ENCODE results near the gene METTL21C.

The METTL21C gene

GRCh38 chr13:102657630-102658029 lies 37.2 kb downstream of the METTL21C start:
- no peak for DNase-seq

- DNase-seq, result no peak
These were observed 40.1 kb downstream of the METTL21C start for GRCh38 chr13:102654756-102655155.

- DNase-seq, result no peak
These were observed 43.0 kb downstream of the METTL21C start for GRCh38 chr13:102651892-102652291.

- DNase-seq, result no peak
These were observed 43.5 kb downstream of the METTL21C start for GRCh38 chr13:102651392-102651791.

GRCh38 chr13:102650444-102650843 lies 44.4 kb downstream of the METTL21C start:
- DNase-seq, result no peak

GRCh38 chr13:102648046-102648445 lies 46.8 kb downstream of the METTL21C start:
- no peak for DNase-seq

- DNase-seq, result no peak
These were observed 49.1 kb downstream of the METTL21C start for GRCh38 chr13:102645701-102646100.

GRCh38 chr13:102643656-102644055 lies 51.2 kb downstream of the METTL21C start:
- DNase-seq, result no peak

GRCh38 chr13:102642475-102642874 lies 52.4 kb downstream of the METTL21C start:
- no peak for DNase-seq

- no peak for DNase-seq
These were observed 52.8 kb downstream of the METTL21C start for GRCh38 chr13:102642029-102642428.

- DNase-seq, result no peak
These were observed 56.1 kb downstream of the METTL21C start for GRCh38 chr13:102638741-102639140.

Data from stimulated activated naive CD4-positive, alpha-beta T cell treated with Interleukin-2 at 50 U/mL for 16 hours (primary cell).